Kidney (tissue), 14 donors: ENCODE data around the gene SHROOM2. TPM values are rescaled to one million over a fixed set of nuclear protein-coding genes. Genes with fewer than 3 reads are reported as not detected.
A peak's percentile ranks its signal among the peaks of the same experiment; 100 is the strongest.

Source experiments
- DNase-seq, 5 donors: peaks; one replicate each; pipeline ENCODE4 v3.0.0-alpha.2; 2013 to 2020
- FAIRE-seq: peaks from 2 replicates; lab custom pipeline; 2012; peaks lifted over from hg19 to GRCh38; lab: Jason Lieb, UNC
- H3K27ac ChIP-seq, 2 donors: one replicate each; pipeline ENCODE4 v1.7.0; 2013; ENCODE audit warnings: low read depth in 2 of 2, low read length in 2 of 2, inconsistent platforms in 1 of 2
- H3K27me3 ChIP-seq: one replicate; pipeline ENCODE4 v1.7.1; 2013; ENCODE audit warnings: low read length, inconsistent platforms; ENCODE audit not compliant: control insufficient read depth, insufficient read depth
- H3K36me3 ChIP-seq, 3 donors: one replicate each; pipeline versions ENCODE4 v1.7.0 to v1.7.1; 2013; ENCODE audit warnings: low read length in 3 of 3, control low read depth in 1 of 3, inconsistent platforms in 1 of 3; ENCODE audit not compliant: insufficient read depth in 3 of 3, control insufficient read depth in 2 of 3
- H3K4me1 ChIP-seq, 3 donors: one replicate each; pipeline versions ENCODE4 v1.7.0 to v1.7.1; 2013; ENCODE audit warnings: low read length in 3 of 3, inconsistent platforms in 1 of 3, low read depth in 1 of 3; ENCODE audit not compliant: control insufficient read depth in 2 of 3, insufficient read depth in 2 of 3
- H3K4me3 ChIP-seq, 3 donors: one replicate each; pipeline versions ENCODE4 v1.7.0 to v1.8.1; 2013; ENCODE audit warnings: low read length in 3 of 3, control low read depth in 1 of 3, inconsistent platforms in 1 of 3
- H3K9ac ChIP-seq, 3 donors: one replicate each; pipeline versions ENCODE4 v1.7.0 to v1.7.1; 2013; ENCODE audit warnings: low read length in 3 of 3, control low read depth in 1 of 3, inconsistent platforms in 1 of 3
- H3K9me3 ChIP-seq, 3 donors: one replicate each; pipeline versions ENCODE4 v1.7.0 to v1.7.1; 2013; ENCODE audit warnings: low read length in 3 of 3, control low read depth in 1 of 3, inconsistent platforms in 1 of 3; ENCODE audit not compliant: control insufficient read depth in 2 of 3, insufficient read depth in 1 of 3
- CTCF ChIP-seq: IDR thresholded peaks from 3 replicates; pipeline ENCODE4 v1.5.1; 2012; ENCODE audit warnings: mild to moderate bottlenecking, moderate library complexity, borderline replicate concordance; ENCODE audit not compliant: insufficient read depth; ENCODE audit errors: extremely low read depth
- intact Hi-C: fragments of 100-400 bp; cut with DNase I; formaldehyde crosslinking; loops from one replicate; pipeline ENCODE4 v1.11.1; 2022
- polyA plus RNA-seq: library from polyadenylated mRNA; stranded (reverse); fragments of 350-450 nt; fragmentation: Illumina TruSeq; extraction: RNeasy Lipid Tissue Mini Kit (QIAGEN cat#74804); gene quantifications from one replicate; pipeline ENCODE4 v1.2.3, GENCODE V29; 2014; ENCODE audit warnings: low read depth, low replicate concordance; ENCODE audit not compliant: insufficient read depth
- total RNA-seq: library from RNA; stranded (reverse); fragmentation: NEBNext Ultra II Directional; extraction: Animal tissue kit (Norgen Biotek cat#: 25700); gene quantifications from one replicate; pipeline ENCODE4 v1.2.1, GENCODE V29; 2021
- donor health status: control.
- donor health status: control.
- donor health status: control.
- donor health status: control.
- donor health status: control.
- donor health status: DM: yes; HTN: yes; CAD: no.
- donor health status: Normal renal cell carcinoma (clear cell type).

The SHROOM2 gene
- total and polyA plus RNA-seq, 2 donors from 2014 or later: 3.5 to 11.8 TPM

- TF ChIP-seq CTCF: no peak
- Histone ChIP-seq H3K27ac (no peak overlapping the region), H3K27me3 (no peaks in the 10 kb centered on the region), H3K36me3 (no peaks in the 10 kb centered on the region), H3K4me3 (no peak overlapping the region), H3K4me1 (no peaks in the 10 kb centered on the region), H3K9ac (no peak overlapping the region), H3K9me3 (no peaks in the 10 kb centered on the region)
- intact Hi-C loops: no loop called here
- peak in 4 of 5 donors; percentile 66 to 76 (median 72) for DNase-seq
- no peak for FAIRE-seq
Measured at GRCh38 chrX:9912351-9913145, 126.3 kb downstream of the SHROOM2 start.

- Histone ChIP-seq H3K4me3 (no peak overlapping the region), H3K36me3 (no peaks in the 10 kb centered on the region), H3K4me1 (no peaks in the 10 kb centered on the region), H3K27me3 (no peaks in the 10 kb centered on the region), H3K9me3 (no peaks in the 10 kb centered on the region), H3K27ac (no peak overlapping the region), H3K9ac (no peak overlapping the region)
- TF ChIP-seq CTCF: no peak
- no peak for FAIRE-seq
- intact Hi-C loops: no loop called here
- DNase-seq: no peak
Measured at GRCh38 chrX:9913146-9913433, 126.9 kb downstream of the SHROOM2 start.

GRCh38 chrX:9917861-9918260, 131.6 kb downstream of the SHROOM2 start:
- FAIRE-seq (no peak), DNase-seq (no peak)
- Histone ChIP-seq H3K4me3 (no peak overlapping the region), H3K27me3 (peaks cover 3% of the 10 kb centered on the region), H3K9ac (no peak overlapping the region), H3K27ac (no peak overlapping the region), H3K36me3 (peaks cover 0 to 3% (median 0%) of the 10 kb centered on the region in 3 donors), H3K4me1 (no peaks in the 10 kb centered on the region), H3K9me3 (no peaks in the 10 kb centered on the region)
- no peak for TF ChIP-seq CTCF
- intact Hi-C loops: no loop called here
